Activated T-helper 2 cell treated with anti-CD3 and anti-CD28 coated beads, Interferon-gamma antibody, Interleukin-2, Interleukin-4, amounts not matched to agents 10 μg/mL and 5 μg/mL and 100 μg/mL, durations not matched to agents 14 hours and 24 hours and 36 hours (primary cell): Measurements from ENCODE around the gene FAHD2A. TPM values are rescaled to one million over a fixed set of nuclear protein-coding genes. Genes with fewer than 3 reads are reported as not detected.
"Not testable (repeated sequence)": the region's sequence is repeated elsewhere in the genome, so short reads cannot be mapped to it uniquely, and the experiment has no call there.

Source experiments
- DNase-seq: peaks from one replicate; pipeline ENCODE4 v3.0.0; 2021; ENCODE audit warnings: low spot score
- H3K27ac Mint-ChIP-seq: one replicate; pipeline ENCODE4 v1.8.0; 2021; ENCODE audit warnings: mixed read lengths
- H3K27me3 Mint-ChIP-seq: one replicate; pipeline ENCODE4 v1.8.0; 2021; ENCODE audit warnings: low read depth, mixed read lengths
- H3K36me3 Mint-ChIP-seq: one replicate; pipeline ENCODE4 v1.8.0; 2021; ENCODE audit warnings: low read depth, mixed read lengths
- H3K4me1 Mint-ChIP-seq: one replicate; pipeline ENCODE4 v1.8.0; 2021; ENCODE audit warnings: low read depth, mixed read lengths
- H3K4me3 Mint-ChIP-seq: one replicate; pipeline ENCODE4 v1.8.0; 2021; ENCODE audit warnings: low read depth, mild to moderate bottlenecking, moderate library complexity, mixed read lengths
- H3K9me3 Mint-ChIP-seq: one replicate; pipeline ENCODE4 v1.8.0; 2021; ENCODE audit warnings: mixed read lengths
- intact Hi-C: fragments of 100-400 bp; cut with micrococcal nuclease; formaldehyde crosslinking; loops from one replicate; pipeline ENCODE4 v1.15.1; 2023
- total RNA-seq: library from RNA; stranded (reverse); gene quantifications from 2 replicates; pipeline ENCODE4 v1.2.3, GENCODE V29; 2022

The FAHD2A gene
- total RNA-seq, 1 donor from 2014 or later: 32.5 TPM

DNA sequence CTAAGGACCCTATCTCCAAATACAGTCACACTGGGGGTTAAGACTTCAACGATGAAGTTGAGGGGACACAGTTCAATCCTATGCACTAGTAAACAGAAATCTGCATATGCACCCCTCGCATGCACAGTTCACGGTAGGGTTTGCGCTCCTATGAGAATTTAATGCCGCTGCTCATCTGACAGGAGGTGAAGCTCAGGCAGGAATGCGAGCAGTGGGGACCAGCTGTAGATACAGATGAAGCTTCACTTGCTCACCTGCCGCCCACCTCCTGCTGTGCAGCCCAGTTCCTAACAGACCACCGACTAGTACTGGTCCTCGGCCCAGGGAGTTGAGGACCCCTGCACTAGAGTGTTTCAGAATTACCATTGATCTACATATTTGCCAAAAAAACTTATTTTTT lies 40.0 kb upstream of the FAHD2A start:
- no peak for DNase-seq
- H3K4me3 Mint-ChIP-seq: no peak overlapping the region
- intact Hi-C loops: no loop called here
- no peak overlapping the region for H3K27ac Mint-ChIP-seq
- H3K27me3 Mint-ChIP-seq: peaks cover 7% of the 10 kb centered on the region
- no peaks in the 10 kb centered on the region for H3K36me3 Mint-ChIP-seq
- no peaks in the 10 kb centered on the region for H3K4me1 Mint-ChIP-seq
- no peaks in the 10 kb centered on the region for H3K9me3 Mint-ChIP-seq

DNA sequence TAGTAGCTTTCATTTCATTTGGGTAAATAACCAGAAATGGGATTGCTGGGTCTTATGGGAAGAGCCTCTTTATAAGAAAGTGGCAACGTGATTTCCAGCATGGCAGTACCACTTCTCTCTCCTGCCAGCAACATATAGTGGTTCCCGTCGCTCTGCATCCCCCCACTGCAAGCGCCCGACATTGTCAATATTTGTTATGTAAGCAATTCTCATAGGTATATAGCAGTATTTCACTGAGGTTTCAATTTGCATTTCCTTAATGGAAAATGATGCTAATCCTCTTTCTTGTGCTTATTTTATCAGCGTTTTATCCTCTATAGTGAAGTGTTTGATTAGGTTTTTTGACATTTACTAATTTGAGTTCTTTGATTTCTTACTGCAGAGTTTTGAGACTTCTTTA lies 36.0 kb upstream of the FAHD2A start:
- Mint-ChIP-seq H3K36me3 (no peaks in the 10 kb centered on the region), H3K4me1 (no peaks in the 10 kb centered on the region), H3K9me3 (no peaks in the 10 kb centered on the region), H3K4me3 (no peak overlapping the region), H3K27ac (no peak overlapping the region), H3K27me3 (peaks cover 13% of the 10 kb centered on the region)
- DNase-seq: no peak
- intact Hi-C loops: no loop called here

DNA sequence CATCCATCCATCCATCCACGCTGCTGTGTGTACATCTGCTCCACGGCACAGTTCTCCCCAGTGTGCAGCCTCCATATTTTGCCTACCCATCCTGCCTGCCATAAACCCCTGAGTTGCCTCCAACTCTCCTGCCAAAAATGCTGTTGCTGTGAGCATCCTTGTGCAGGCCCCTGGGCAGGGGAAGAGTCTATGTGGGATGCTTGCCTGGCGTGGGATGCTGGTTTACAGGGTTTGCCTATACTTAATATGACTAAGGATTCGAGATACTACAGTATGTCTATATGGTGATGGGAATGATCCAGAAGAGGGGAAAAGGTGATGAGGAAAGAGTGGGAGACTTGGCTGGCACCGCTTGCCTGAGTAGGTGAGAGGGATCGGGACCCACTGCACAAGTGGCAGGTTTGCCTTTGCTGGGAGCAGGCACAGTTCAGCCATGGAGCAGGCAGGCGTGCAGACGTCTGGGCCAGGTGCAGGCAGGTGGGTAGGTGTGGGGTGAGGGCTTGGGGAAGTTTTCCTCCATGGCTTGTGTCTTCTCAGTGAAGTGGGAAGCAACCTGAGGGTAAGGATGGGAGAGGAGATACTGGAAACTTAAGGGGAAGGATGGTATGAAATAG lies 30.2 kb upstream of the FAHD2A start:
- H3K27me3 Mint-ChIP-seq: peaks cover 11% of the 10 kb centered on the region
- intact Hi-C loops: no loop called here
- no peaks in the 10 kb centered on the region for H3K9me3 Mint-ChIP-seq
- no peaks in the 10 kb centered on the region for H3K4me1 Mint-ChIP-seq
- no peak overlapping the region for H3K27ac Mint-ChIP-seq
- H3K4me3 Mint-ChIP-seq: no peak overlapping the region
- no peak for DNase-seq
- H3K36me3 Mint-ChIP-seq: no peaks in the 10 kb centered on the region

DNA sequence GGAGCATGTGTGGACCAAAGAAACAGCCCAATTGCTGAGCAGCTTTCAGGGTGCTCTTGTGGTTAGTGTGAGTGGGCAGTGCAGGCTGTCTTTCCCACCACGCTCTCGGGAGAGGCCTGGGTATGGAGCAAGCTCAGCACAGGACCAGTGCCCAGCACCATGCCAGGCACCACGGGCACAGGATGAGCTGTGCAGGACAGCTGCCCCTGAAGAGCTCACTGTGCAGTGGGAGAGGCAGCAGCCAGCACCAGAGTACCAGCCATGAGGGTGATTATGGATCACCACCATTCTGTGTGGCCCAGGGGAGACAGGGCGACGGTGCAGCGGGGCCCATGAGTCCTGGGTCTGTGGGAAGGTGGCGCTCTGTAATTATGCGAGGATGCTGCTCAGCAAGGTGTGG lies 29.7 kb upstream of the FAHD2A start:
- H3K9me3 Mint-ChIP-seq: no peaks in the 10 kb centered on the region
- no peak overlapping the region for H3K27ac Mint-ChIP-seq
- no peak overlapping the region for H3K4me3 Mint-ChIP-seq
- peaks cover 11% of the 10 kb centered on the region for H3K27me3 Mint-ChIP-seq
- intact Hi-C loops: no loop called here
- H3K4me1 Mint-ChIP-seq: no peaks in the 10 kb centered on the region
- DNase-seq: no peak
- no peaks in the 10 kb centered on the region for H3K36me3 Mint-ChIP-seq

- H3K9me3 Mint-ChIP-seq: no peaks in the 10 kb centered on the region
- peaks cover 5% of the 10 kb centered on the region for H3K27me3 Mint-ChIP-seq
- no peak for DNase-seq
- no peak overlapping the region for H3K27ac Mint-ChIP-seq
- intact Hi-C loops: no loop called here
- no peaks in the 10 kb centered on the region for H3K4me1 Mint-ChIP-seq
- no peaks in the 10 kb centered on the region for H3K36me3 Mint-ChIP-seq
- no peak overlapping the region for H3K4me3 Mint-ChIP-seq
Observed at GRCh38 chr2:95374029-95374428, 28.5 kb upstream of the FAHD2A start.

DNA sequence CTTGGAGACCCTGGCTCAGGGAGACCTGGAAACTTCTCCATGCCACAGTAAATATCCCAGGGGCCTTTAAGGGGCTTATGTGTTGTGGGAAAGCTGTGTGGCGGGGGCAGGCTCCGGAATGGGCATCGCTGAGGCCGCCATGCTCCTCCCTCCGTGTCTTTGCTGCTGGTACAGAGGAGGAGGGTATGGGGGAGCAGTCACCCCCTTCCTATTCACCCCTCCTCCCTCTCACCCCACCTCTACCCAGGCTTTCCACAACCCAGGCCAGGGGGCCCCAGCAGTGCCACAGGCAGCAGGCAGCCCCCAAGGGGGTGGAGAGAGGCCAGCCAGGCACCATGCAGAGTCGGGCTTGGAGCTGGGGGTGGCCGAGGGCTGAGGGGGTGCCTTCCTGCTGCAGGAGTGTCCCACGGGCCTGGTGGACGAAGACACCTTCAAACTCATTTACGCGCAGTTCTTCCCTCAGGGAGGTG lies 28.0 kb upstream of the FAHD2A start:
- DNase-seq: no peak
- Mint-ChIP-seq H3K27me3 (peaks cover 4% of the 10 kb centered on the region), H3K27ac (no peak overlapping the region), H3K4me3 (no peak overlapping the region), H3K9me3 (no peaks in the 10 kb centered on the region), H3K4me1 (no peaks in the 10 kb centered on the region), H3K36me3 (no peaks in the 10 kb centered on the region)
- intact Hi-C loops: no loop called here

- no peak overlapping the region for H3K4me3 Mint-ChIP-seq
- intact Hi-C loops: no loop called here
- no peak overlapping the region for H3K27ac Mint-ChIP-seq
- DNase-seq: no peak
- H3K27me3 Mint-ChIP-seq: peaks cover 6% of the 10 kb centered on the region
- no peaks in the 10 kb centered on the region for H3K4me1 Mint-ChIP-seq
- H3K9me3 Mint-ChIP-seq: no peaks in the 10 kb centered on the region
- H3K36me3 Mint-ChIP-seq: no peaks in the 10 kb centered on the region
Observed at GRCh38 chr2:95374921-95375471, 27.5 kb upstream of the FAHD2A start.

DNA sequence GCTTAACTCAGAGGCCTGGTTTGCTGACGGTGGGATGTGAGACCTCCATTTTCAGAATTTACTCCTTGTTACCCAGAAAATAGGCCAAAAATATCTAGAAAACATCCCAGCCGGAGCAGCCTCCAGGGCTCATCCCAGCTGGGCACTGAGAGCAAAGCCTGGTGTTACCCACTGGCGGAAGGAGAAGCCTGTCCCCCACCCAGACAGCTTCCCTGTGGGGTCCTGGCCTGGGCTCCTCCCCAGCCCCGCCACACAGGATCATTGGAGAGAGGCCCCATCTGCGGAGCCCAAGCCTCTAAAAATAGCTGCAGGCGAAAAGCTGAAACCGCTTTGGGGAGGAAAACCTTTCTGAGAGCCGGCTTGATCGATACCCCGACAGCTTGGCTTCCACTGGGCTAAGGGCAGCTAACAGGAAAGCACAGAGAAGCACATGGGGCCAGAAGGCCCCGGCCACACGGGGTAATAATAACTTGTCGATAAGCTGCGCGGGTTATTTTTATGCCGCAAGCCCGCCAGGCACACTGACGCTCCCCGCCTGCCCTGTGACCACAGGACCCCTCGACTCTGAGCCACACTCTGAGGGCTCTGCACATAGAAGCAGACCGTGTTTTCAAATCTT lies 26.9 kb upstream of the FAHD2A start:
- Mint-ChIP-seq H3K27me3 (peaks cover 5% of the 10 kb centered on the region), H3K4me3 (no peak overlapping the region), H3K27ac (no peak overlapping the region), H3K9me3 (no peaks in the 10 kb centered on the region), H3K4me1 (no peaks in the 10 kb centered on the region), H3K36me3 (no peaks in the 10 kb centered on the region)
- intact Hi-C loops: no loop called here
- no peak for DNase-seq

GRCh38 chr2:95376311-95377215 lies 25.9 kb upstream of the FAHD2A start:
- H3K4me1 Mint-ChIP-seq: no peaks in the 10 kb centered on the region
- peaks cover 8% of the 10 kb centered on the region for H3K27me3 Mint-ChIP-seq
- no peak overlapping the region for H3K4me3 Mint-ChIP-seq
- no peak for DNase-seq
- H3K36me3 Mint-ChIP-seq: no peaks in the 10 kb centered on the region
- H3K27ac Mint-ChIP-seq: no peak overlapping the region
- intact Hi-C loops: no loop called here
- H3K9me3 Mint-ChIP-seq: no peaks in the 10 kb centered on the region

- intact Hi-C loops: no loop called here
- peaks cover 5% of the 10 kb centered on the region for H3K27me3 Mint-ChIP-seq
Observed at GRCh38 chr2:95377216-95378123, 25.0 kb upstream of the FAHD2A start.

DNA sequence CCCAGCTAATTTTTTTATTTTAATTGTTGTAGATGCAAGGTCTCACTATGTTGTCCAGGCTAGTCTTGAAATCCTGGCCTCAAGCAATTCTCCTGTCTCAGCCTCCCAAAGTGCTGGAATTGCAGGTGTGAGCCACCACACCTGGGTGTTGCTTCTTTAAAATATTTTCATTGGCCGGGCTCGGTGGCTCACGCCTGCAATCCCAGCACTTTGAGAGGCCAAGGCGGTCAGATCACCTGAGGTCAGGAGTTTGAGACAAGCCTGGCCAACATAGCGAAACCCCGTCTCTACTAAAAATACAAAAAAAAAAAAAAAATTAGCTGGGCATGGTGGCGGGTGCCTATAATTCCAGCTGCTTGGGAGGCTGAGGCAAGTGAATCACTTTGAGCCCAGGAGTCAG lies 24.2 kb upstream of the FAHD2A start:
- H3K4me3 Mint-ChIP-seq, intact Hi-C loops, H3K27me3 Mint-ChIP-seq, H3K27ac Mint-ChIP-seq, H3K36me3 Mint-ChIP-seq, H3K9me3 Mint-ChIP-seq, DNase-seq, H3K4me1 Mint-ChIP-seq: not testable (repeated sequence)

More at GRCh38 chr2:95377216-95378123, 25.0 kb upstream of the FAHD2A start:
- H3K9me3 Mint-ChIP-seq: no peaks in the 10 kb centered on the region
- no peak overlapping the region for H3K4me3 Mint-ChIP-seq
- H3K36me3 Mint-ChIP-seq: no peaks in the 10 kb centered on the region
- H3K4me1 Mint-ChIP-seq: no peaks in the 10 kb centered on the region
- H3K27ac Mint-ChIP-seq: no peak overlapping the region
- no peak for DNase-seq

GRCh38 chr2:95379371-95379831 lies 23.1 kb upstream of the FAHD2A start:
- Mint-ChIP-seq H3K27me3 (peaks cover 5% of the 10 kb centered on the region), H3K4me3 (no peak overlapping the region), H3K27ac (no peak overlapping the region), H3K9me3 (no peaks in the 10 kb centered on the region), H3K36me3 (no peaks in the 10 kb centered on the region), H3K4me1 (no peaks in the 10 kb centered on the region)
- intact Hi-C loops: no loop called here
- DNase-seq: no peak
